Osteocyte (in vitro differentiated cells): ENCODE results near the gene PTPRG. TPM values are rescaled to one million over a fixed set of nuclear protein-coding genes. Genes with fewer than 3 reads are reported as not detected.

ENCODE experiments used
- DNase-seq: peaks from one replicate; pipeline ENCODE4 v3.0.0; 2021; ENCODE audit warnings: mixed read lengths; ENCODE audit not compliant: unreplicated experiment; ENCODE audit errors: extremely low spot score
- H3K27ac Mint-ChIP-seq: one replicate; pipeline ENCODE4 v1.8.0; 2021; ENCODE audit warnings: mild to moderate bottlenecking, mixed read lengths; ENCODE audit not compliant: unreplicated experiment
- H3K27me3 Mint-ChIP-seq: one replicate; pipeline ENCODE4 v1.8.0; 2021; ENCODE audit warnings: mixed read lengths; ENCODE audit not compliant: unreplicated experiment
- H3K36me3 Mint-ChIP-seq: one replicate; pipeline ENCODE4 v1.8.0; 2021; ENCODE audit warnings: mixed read lengths; ENCODE audit not compliant: unreplicated experiment
- H3K4me1 Mint-ChIP-seq: one replicate; pipeline ENCODE4 v1.8.0; 2021; ENCODE audit warnings: mixed read lengths; ENCODE audit not compliant: unreplicated experiment
- H3K4me3 Mint-ChIP-seq: one replicate; pipeline ENCODE4 v1.8.0; 2021; ENCODE audit warnings: mild to moderate bottlenecking, moderate library complexity, mixed read lengths; ENCODE audit not compliant: unreplicated experiment
- H3K9me3 Mint-ChIP-seq: one replicate; pipeline ENCODE4 v1.8.0; 2021; ENCODE audit warnings: mixed read lengths; ENCODE audit not compliant: unreplicated experiment
- total RNA-seq: library from RNA; stranded (reverse); gene quantifications from 2 replicates; pipeline ENCODE4 v1.2.1, GENCODE V29; 2021
- TF ChIP-seq, protein P1 (sequence below): fragments of 200-600 bp; sonication (generic); IDR thresholded peaks from 2 replicates; pipeline ENCODE4 v1.5.0; 2021; ENCODE audit warnings: antibody characterized with exemption, mild to moderate bottlenecking, moderate library complexity

PTPRG gene
- total RNA-seq, 1 donor from 2014 or later: 48.1 TPM

DNA sequence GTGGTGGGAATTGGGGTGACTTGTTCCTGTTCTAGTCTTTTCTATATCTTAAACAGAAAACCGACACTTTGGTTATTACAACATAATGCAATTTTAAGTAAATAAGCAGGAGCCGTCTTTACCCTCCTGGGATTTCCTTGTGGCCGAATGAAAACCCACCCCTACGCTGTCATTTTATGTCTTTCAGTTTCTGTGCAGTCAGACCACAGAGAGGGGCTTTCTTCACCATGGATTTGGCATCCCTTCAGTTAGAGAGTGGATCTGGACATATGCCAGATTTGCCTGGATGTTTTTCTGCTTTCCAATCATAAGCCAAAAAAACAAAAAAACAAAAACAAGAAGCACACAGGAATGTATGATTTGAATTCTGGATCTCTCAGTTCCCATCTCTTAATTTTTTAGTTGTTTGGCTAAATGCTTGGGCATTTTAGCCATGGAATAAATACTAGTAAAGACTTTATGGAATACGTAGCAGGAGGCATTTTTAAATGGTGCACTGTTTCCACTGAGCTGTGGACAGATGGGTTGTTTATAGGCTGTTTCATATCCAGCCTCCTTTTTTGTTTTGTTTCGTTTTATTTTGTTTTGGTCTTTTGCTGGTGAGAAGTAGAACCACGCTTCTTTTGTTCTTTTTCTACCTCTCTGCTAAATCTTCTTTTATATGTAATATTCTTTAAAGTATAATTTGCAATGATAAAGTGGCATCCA is 539.1 kb downstream of the PTPRG start:
- Mint-ChIP-seq H3K27me3 (no peaks in the 10 kb centered on the region), H3K4me3 (no peak overlapping the region), H3K4me1 (peaks cover 10% of the 10 kb centered on the region), H3K9me3 (no peaks in the 10 kb centered on the region), H3K36me3 (no peaks in the 10 kb centered on the region), H3K27ac (no peak overlapping the region)
- no peak for DNase-seq
- TF ChIP-seq, protein P1, sequence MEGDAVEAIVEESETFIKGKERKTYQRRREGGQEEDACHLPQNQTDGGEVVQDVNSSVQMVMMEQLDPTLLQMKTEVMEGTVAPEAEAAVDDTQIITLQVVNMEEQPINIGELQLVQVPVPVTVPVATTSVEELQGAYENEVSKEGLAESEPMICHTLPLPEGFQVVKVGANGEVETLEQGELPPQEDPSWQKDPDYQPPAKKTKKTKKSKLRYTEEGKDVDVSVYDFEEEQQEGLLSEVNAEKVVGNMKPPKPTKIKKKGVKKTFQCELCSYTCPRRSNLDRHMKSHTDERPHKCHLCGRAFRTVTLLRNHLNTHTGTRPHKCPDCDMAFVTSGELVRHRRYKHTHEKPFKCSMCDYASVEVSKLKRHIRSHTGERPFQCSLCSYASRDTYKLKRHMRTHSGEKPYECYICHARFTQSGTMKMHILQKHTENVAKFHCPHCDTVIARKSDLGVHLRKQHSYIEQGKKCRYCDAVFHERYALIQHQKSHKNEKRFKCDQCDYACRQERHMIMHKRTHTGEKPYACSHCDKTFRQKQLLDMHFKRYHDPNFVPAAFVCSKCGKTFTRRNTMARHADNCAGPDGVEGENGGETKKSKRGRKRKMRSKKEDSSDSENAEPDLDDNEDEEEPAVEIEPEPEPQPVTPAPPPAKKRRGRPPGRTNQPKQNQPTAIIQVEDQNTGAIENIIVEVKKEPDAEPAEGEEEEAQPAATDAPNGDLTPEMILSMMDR: no peak

DNA sequence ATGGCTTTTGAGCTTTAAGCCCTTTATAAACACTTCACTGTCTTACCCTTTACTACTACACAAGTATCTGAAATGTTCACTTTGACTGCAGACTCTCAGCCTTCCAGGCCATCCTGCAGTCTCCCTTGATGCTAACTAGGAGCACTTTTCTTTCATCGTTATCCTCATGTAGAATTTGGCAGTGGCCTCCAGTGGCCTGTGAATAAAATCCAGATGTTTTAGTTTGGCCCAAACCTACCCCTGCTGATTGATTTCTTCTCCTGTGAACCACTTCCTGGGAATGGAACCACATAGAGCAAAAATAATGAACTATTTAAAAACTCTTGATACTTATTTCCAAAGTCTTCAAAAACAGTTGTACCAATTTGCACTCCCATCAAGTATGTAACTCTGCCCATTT is 540.1 kb downstream of the PTPRG start:
- no peaks in the 10 kb centered on the region for H3K27me3 Mint-ChIP-seq

DNA sequence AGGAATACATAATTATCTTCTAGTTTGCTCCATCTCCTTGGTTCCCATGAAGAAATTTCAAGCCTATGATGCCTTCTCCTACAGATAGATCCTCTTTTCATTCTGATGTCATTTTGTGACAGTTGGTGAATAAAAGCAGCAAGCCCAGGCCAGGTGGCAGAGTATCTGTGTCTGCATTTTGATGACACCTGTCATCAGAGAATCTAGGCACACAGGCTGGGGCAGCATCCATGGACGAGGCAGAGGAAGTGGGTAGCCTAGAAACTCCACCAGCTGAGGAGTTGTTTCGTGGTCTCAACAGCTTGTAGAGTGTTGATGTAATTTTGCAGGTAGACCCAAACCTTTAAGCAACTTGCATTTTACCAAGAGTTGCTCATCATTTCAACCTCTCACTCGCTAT is 542.2 kb downstream of the PTPRG start:
- Mint-ChIP-seq H3K9me3 (peaks cover 1% of the 10 kb centered on the region), H3K27ac (no peak overlapping the region)

More for the DNA sequence above, 540.1 kb downstream of the PTPRG start:
- DNase-seq: no peak
- Mint-ChIP-seq H3K27ac (no peak overlapping the region), H3K9me3 (no peaks in the 10 kb centered on the region), H3K4me1 (peaks cover 10% of the 10 kb centered on the region), H3K36me3 (no peaks in the 10 kb centered on the region), H3K4me3 (no peak overlapping the region)
- TF ChIP-seq, protein P1: no peak

DNA sequence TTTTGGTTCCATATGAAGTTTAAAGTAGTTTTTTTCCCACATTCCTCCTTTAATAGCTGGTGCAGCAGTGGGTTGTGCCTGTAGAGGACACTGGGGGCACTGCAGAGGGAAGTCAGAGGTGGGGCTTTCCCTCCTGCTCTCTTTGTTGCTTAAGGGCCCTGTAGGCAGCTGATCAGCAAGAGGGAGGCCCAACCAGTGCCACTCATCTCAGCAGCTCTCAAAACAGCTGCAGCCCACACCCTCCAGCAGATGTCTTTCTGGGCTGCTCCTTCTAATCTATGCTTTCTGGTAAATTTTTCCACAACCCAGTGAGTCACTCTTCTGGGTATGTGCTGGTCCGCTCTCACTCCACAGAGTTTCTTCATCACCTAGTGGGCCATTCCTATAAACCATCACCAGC is 548.2 kb downstream of the PTPRG start:
- peaks cover 3% of the 10 kb centered on the region for H3K4me1 Mint-ChIP-seq
- no peak overlapping the region for H3K27ac Mint-ChIP-seq
- peaks cover 16% of the 10 kb centered on the region for H3K9me3 Mint-ChIP-seq
- no peak overlapping the region for H3K4me3 Mint-ChIP-seq
- H3K27me3 Mint-ChIP-seq: no peaks in the 10 kb centered on the region
- TF ChIP-seq, protein P1: no peak
- H3K36me3 Mint-ChIP-seq: no peaks in the 10 kb centered on the region
- DNase-seq: no peak

More for the DNA sequence above, 542.2 kb downstream of the PTPRG start:
- H3K4me3 Mint-ChIP-seq: no peak overlapping the region
- H3K27me3 Mint-ChIP-seq: no peaks in the 10 kb centered on the region
- TF ChIP-seq, protein P1: no peak
- H3K36me3 Mint-ChIP-seq: no peaks in the 10 kb centered on the region
- DNase-seq: no peak
- H3K4me1 Mint-ChIP-seq: peaks cover 10% of the 10 kb centered on the region

DNA sequence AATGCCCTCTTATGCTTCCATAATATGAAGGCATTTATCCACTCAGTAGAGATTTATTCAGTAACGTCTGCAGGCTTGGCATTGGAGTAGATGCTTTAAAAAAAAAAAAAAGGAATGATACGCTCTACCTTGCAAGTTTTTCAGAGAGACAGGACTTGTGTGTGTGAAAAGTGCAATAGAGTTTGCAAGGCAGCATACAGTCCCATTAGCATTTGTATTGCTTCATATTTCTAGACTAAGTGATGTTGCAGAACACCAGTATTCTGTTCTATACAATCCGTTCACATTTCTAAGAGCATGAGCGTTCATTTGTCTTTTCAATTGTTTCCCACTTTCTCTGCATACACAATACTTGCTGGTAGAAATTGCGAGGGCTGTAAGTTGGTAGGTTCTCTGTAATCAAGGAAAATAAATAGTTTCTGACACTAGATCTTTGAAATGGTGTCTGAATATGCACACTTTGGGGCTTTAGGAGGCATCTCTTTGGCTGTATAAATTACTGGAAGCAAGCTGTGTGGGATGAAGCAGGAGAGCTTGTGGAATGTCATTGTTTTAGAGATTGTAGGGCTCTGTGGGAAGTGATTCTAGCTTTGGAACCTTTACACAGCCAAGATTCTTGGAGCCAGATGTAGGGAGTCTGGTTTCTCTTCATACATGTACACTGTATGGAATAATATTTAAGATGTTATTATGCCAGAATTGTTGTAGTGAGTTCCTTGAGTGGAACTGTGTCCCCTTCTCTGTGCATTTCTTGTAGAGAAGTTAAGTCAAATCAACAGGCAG is 549.3 kb downstream of the PTPRG start:
- H3K4me3 Mint-ChIP-seq: no peak overlapping the region
- no peak overlapping the region for H3K27ac Mint-ChIP-seq

More for the DNA sequence above, 549.3 kb downstream of the PTPRG start:
- TF ChIP-seq, protein P1: no peak
- Mint-ChIP-seq H3K9me3 (peaks cover 16% of the 10 kb centered on the region), H3K36me3 (no peaks in the 10 kb centered on the region), H3K27me3 (no peaks in the 10 kb centered on the region), H3K4me1 (peaks cover 3% of the 10 kb centered on the region)
- DNase-seq: no peak
